Muscle of leg (tissue), 11 donors: ENCODE measurements around the gene RPAP2. TPM values are rescaled to one million over a fixed set of nuclear protein-coding genes. Genes with fewer than 3 reads are reported as not detected.
"Not testable (repeated sequence)": the region's sequence is repeated elsewhere in the genome, so short reads cannot be mapped to it uniquely, and the experiment has no call there.

Experiments used
- DNase-seq: peaks from one replicate; pipeline ENCODE4 v3.0.0; 2013
- H3K27ac ChIP-seq: one replicate; pipeline ENCODE4 v1.5.1; 2013; ENCODE audit warnings: mild to moderate bottlenecking, low read length, control low read depth
- H3K27me3 ChIP-seq: one replicate; pipeline ENCODE4 v1.6.1; 2013; ENCODE audit warnings: low read length; ENCODE audit not compliant: control insufficient read depth, insufficient read depth
- H3K36me3 ChIP-seq: one replicate; pipeline ENCODE4 v1.6.1; 2013; ENCODE audit warnings: low read length; ENCODE audit not compliant: control insufficient read depth, insufficient read depth
- H3K4me1 ChIP-seq: one replicate; pipeline ENCODE4 v1.6.1; 2013; ENCODE audit warnings: low read length; ENCODE audit not compliant: control insufficient read depth, insufficient read depth
- H3K4me3 ChIP-seq: one replicate; pipeline ENCODE4 v1.5.1; 2013; ENCODE audit warnings: low read length, control low read depth
- H3K9me3 ChIP-seq: replicated peaks from 2 replicates; pipeline ENCODE4 v1.6.1; 2013; ENCODE audit warnings: low read depth, low read length; ENCODE audit not compliant: control insufficient read depth
- WGBS: methylation state at CpG from one replicate; pipeline ENCODE4 v1.1.5; 2013; ENCODE audit warnings: missing lambda C conversion rate; ENCODE audit not compliant: insufficient coverage; 5-methylcytosine and 5-hydroxymethylcytosine counted together
- polyA plus RNA-seq, 8 donors: library from polyadenylated mRNA; unstranded; fragments of 120-200 nt; gene quantifications; one replicate each; pipeline versions ENCODE4 v1.2.1 to v1.2.3, GENCODE V29; 2013; ENCODE audit warnings: inconsistent platforms in 1 of 8, low replicate concordance in 1 of 8; ENCODE audit not compliant: insufficient read length in 8 of 8, insufficient read depth in 1 of 8
- total RNA-seq: library from RNA; stranded (reverse); fragments of 120-200 nt; gene quantifications from one replicate; pipeline ENCODE4 v1.2.4, GENCODE V29; 2013

Gene RPAP2
- total and polyA plus RNA-seq, 9 donors, result 13.7 to 31.1 (median 16.1) TPM

DNA sequence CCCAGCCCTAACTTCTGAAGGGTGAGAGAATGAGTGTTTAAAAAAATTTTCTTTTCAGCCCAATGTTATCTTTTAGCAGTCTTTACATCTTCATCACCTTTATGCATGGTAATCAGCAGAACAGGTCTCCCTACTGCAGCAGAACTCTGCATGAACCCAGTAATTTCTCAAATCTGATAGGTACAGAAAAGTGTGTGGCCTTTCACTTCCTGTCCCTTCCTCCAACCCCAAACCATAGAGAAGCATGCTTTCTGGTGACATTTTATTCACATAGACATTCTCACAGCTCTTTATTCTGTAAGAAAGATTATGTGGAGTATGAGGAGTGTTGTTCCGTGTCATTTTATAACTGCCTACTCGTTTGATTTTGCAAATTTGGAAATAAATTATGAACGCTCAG is 68.6 kb downstream of the RPAP2 start:
- DNase-seq, result no peak
- H3K4me1 ChIP-seq, result no peaks in the 10 kb centered on the region
- H3K9me3 ChIP-seq, result no peaks in the 10 kb centered on the region
- no CpG with 5 or more reads among the region's 3 CpGs for WGBS
- H3K27ac ChIP-seq, result no peak overlapping the region
- peaks cover 5% of the 10 kb centered on the region for H3K36me3 ChIP-seq
- H3K27me3 ChIP-seq, result no peaks in the 10 kb centered on the region
- H3K4me3 ChIP-seq, result no peak overlapping the region

DNA sequence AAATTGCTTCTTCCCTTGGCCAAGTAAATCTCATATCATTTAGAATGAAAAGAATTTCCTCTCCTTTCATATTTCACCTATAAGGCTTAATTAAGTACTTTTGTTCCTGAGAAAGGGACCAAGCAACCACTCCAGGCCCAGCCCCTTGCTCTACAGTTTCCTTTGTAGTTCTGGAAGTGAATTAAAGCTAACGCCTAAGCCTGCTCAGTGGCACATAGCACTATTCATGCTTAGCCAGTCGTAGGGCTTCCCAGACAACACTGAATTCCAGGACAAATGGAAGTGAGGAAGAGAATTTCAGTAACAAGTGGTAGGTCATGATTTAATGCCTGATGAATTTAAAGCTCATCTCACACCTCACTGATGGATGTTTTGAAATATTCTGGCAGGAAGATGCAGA is 73.3 kb downstream of the RPAP2 start:
- WGBS, result no CpG with 5 or more reads among the region's 2 CpGs
- Histone ChIP-seq H3K36me3 (peaks cover 3% of the 10 kb centered on the region), H3K4me3 (no peak overlapping the region), H3K27me3 (no peaks in the 10 kb centered on the region), H3K27ac (no peak overlapping the region), H3K9me3 (no peaks in the 10 kb centered on the region), H3K4me1 (no peaks in the 10 kb centered on the region)
- DNase-seq, result no peak

DNA sequence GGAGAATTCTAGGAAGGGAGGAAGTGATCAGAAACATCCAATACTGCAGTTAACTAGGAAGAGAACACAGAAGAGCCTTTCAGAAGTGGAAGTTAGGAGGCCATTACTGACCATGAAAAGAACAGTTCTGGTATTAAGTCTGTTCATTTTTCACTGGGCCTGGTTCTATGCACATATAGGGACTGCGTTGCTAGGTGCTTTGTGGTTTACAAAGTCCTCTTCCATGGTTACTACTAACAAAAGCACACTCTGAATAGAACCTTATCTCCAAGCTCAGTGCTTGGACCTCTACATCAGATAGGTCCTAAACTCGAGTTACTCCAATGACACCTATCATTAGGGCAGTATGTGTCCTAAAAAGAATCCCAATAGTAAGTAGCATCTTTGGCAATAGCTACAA is 75.4 kb downstream of the RPAP2 start:
- Histone ChIP-seq H3K36me3 (peaks cover 2% of the 10 kb centered on the region), H3K9me3 (no peaks in the 10 kb centered on the region), H3K4me1 (no peaks in the 10 kb centered on the region), H3K27ac (no peak overlapping the region), H3K27me3 (no peaks in the 10 kb centered on the region), H3K4me3 (no peak overlapping the region)
- no peak for DNase-seq
- WGBS, result no CpG with 5 or more reads among the region's 2 CpGs

DNA sequence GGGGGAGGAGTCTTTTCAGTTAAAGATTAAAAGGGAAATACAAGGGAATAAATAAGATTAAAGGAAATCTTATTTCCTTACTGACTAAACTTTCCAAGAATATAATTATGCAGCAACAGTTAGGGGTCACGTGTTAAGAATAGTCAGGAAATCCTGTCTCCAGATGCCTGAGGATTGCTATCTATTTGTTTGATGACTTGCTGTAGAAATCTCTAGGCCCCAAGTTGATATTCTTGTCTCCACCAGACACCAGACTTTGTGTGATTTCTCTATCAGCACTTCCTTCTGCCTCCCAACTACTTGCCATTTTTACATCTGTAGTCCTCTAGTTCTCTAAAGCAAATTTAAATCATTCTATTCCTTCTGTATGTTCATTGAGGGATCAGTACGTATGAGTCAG is 77.5 kb downstream of the RPAP2 start:
- no peak overlapping the region for H3K27ac ChIP-seq
- no peak for DNase-seq
- H3K4me3 ChIP-seq, result no peak overlapping the region
- H3K9me3 ChIP-seq, result no peaks in the 10 kb centered on the region
- peaks cover 5% of the 10 kb centered on the region for H3K36me3 ChIP-seq
- no peaks in the 10 kb centered on the region for H3K27me3 ChIP-seq
- no CpG with 5 or more reads among the region's 2 CpGs for WGBS
- H3K4me1 ChIP-seq, result no peaks in the 10 kb centered on the region

DNA sequence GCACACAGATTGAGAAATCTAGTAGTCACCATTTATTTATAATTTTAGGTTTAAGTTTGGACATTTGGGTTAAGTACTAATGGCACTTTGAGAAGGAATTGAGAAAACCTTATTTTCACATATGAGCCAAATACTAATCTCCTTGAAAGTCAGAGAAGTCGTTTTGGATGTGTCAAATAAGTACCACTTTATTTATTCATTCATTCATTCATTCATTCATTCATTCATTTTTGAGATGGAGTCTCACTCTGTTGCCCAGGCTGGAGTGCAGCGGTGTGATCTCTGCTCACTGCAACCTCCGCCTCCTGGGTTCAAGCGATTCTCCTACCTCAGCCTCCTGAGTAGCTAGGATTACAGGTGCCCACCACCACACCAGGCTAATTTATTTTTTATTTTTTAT is 79.1 kb downstream of the RPAP2 start:
- DNase-seq, H3K9me3 ChIP-seq, H3K27ac ChIP-seq, H3K4me3 ChIP-seq, H3K4me1 ChIP-seq, H3K36me3 ChIP-seq, H3K27me3 ChIP-seq: not testable (repeated sequence)
- WGBS, result 100% methylated on average over 1 of the region's 4 CpGs

DNA sequence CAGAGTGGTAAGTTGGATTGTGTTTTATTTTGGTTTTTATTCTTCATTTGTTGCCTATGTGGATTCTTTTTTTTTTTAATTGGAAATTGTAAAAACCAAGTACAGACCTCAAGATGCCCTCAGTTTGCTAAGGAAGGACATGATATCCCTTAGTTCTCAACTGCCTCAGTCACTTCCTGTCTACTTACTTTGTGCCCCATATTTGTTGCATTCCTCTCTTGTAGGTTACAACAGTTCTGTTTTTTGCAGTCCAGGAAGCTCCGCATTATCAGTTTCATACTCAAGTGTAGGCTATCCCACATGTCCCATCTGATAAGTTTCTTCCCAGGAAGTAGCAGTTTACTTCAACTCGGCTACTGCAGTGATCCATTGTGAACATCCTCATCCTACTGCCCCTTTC is 82.0 kb downstream of the RPAP2 start:
- peaks cover 8% of the 10 kb centered on the region for H3K36me3 ChIP-seq
- no peak overlapping the region for H3K27ac ChIP-seq
- H3K4me3 ChIP-seq, result no peak overlapping the region
- no peaks in the 10 kb centered on the region for H3K4me1 ChIP-seq
- no peaks in the 10 kb centered on the region for H3K27me3 ChIP-seq
- DNase-seq, result no peak
- peaks cover 3% of the 10 kb centered on the region for H3K9me3 ChIP-seq
- 89% methylated on average over 2 of the region's 2 CpGs for WGBS

DNA sequence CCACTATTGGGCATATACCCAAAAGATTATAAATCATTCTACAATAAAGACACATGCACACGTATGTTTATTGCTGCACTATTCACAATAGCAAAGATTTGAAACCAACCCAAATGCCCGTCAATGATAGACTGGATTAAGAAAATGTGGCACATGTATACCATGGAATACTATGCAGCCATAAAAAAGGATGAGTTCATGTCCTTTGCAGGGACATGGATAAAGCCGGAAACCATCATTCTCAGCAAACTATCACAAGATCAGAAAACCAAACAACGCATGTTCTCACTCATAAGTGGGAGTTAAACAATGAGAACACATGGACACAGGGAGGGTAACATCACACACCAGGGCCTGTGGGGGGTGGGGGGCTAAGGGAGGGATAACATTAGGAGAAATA is 95.1 kb downstream of the RPAP2 start:
- H3K36me3 ChIP-seq, H3K27ac ChIP-seq, H3K4me1 ChIP-seq, H3K4me3 ChIP-seq, DNase-seq, H3K27me3 ChIP-seq: not testable (repeated sequence)
- WGBS, result no CpG with 5 or more reads among the region's 4 CpGs
- H3K9me3 ChIP-seq, result peaks cover 13% of the 10 kb centered on the region

DNA sequence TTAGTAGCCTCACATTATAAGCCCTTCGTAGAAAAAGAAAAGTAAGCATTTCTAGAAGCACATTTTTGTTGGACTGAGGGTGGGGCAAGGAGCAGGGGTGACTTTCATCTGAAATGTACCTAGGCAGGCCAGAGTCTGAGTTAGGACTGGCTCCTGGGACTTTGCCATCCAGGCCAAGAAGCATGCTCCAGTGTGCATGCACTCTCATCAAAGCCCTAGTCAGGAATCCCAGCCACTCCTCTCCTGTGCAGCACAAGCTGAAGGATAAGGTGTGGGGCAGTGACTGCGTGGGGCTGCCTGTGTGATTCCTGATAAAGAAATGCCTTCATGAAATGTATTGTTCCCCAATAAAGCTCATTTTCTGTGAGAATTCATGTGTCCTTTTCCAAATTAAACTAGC is 99.7 kb downstream of the RPAP2 start:
- WGBS, result no CpG with 5 or more reads among the region's 2 CpGs
- Histone ChIP-seq H3K27ac (no peak overlapping the region), H3K4me1 (no peaks in the 10 kb centered on the region), H3K4me3 (no peak overlapping the region), H3K9me3 (peaks cover 11% of the 10 kb centered on the region), H3K36me3 (no peaks in the 10 kb centered on the region), H3K27me3 (no peaks in the 10 kb centered on the region)
- no peak for DNase-seq

DNA sequence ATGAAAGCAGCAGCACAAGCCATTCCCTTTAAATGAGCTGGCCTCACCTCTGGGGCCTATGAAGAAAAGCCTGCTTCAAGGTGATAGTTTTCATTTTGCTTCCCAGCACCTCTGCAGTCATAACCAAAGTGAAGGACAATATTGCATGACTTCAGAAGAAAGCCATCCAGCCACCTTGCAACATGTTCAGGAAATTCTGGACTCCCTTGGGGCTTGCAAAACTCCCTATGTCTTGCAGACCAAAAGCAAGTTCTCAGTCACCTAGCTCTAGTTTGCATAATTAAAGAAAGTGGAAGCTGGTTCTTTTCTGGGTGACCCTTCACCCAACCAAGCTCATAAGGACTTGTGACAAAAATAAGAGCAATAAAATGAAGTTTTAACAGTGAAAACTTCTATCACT is 100.2 kb downstream of the RPAP2 start:
- DNase-seq, result no peak
- Histone ChIP-seq H3K9me3 (peaks cover 12% of the 10 kb centered on the region), H3K27ac (no peak overlapping the region), H3K4me1 (no peaks in the 10 kb centered on the region), H3K27me3 (no peaks in the 10 kb centered on the region), H3K36me3 (no peaks in the 10 kb centered on the region), H3K4me3 (no peak overlapping the region)

DNA sequence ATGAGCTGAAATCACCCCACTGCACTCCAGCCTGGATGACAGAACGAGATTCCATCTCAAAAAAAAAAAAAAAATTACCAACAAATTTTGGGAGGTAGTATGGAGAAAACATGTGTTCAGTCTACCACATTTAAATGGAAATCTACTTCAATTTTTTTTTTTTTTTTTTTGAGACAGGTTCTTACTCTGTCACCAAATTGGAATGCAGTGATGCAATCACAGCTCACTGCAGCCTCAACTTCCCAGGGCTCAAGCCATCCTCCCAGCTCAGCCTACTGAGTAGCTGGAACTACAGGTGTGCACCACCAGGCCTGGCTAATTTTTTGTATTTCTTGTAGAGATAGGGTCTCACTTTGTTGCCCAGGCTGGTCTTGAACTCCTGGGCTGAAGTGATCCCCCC is 105.8 kb downstream of the RPAP2 start:
- no peak overlapping the region for H3K4me3 ChIP-seq
- no CpG with 5 or more reads among the region's 1 CpG for WGBS
- no peaks in the 10 kb centered on the region for H3K36me3 ChIP-seq
- H3K27ac ChIP-seq, result no peak overlapping the region
- H3K9me3 ChIP-seq, result peaks cover 8% of the 10 kb centered on the region
- DNase-seq, result no peak
- H3K4me1 ChIP-seq, result no peaks in the 10 kb centered on the region
- no peaks in the 10 kb centered on the region for H3K27me3 ChIP-seq

DNA sequence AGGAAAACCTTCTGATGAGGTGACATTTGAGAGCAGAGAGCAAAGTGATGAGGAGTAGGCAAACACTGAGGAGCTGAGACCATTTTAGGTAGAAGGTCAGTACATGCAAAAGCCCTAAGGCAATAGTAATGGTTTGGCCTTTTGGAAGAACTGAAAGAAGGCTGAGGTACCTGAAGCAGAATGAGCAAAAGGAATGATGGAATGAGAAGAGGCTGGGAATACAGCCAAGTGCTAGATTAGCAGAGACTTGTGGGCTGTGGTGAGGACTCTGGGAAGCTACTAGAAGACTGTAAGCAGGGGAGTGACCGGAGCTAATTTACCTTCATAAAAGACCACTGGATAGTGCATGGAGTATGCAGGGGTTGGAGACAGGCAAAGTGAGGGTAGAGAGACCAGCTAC is 110.0 kb downstream of the RPAP2 start:
- no peak for DNase-seq
- H3K36me3 ChIP-seq, result no peaks in the 10 kb centered on the region
- no peak overlapping the region for H3K4me3 ChIP-seq
- H3K27me3 ChIP-seq, result no peaks in the 10 kb centered on the region
- peaks cover 2% of the 10 kb centered on the region for H3K9me3 ChIP-seq
- H3K4me1 ChIP-seq, result no peaks in the 10 kb centered on the region
- WGBS, result 100% methylated on average over 1 of the region's 1 CpG
- H3K27ac ChIP-seq, result no peak overlapping the region
